IMR-90 (cell line): ENCODE data around the gene SYS1. TPM values are rescaled to one million over a fixed set of nuclear protein-coding genes. Genes with fewer than 3 reads are reported as not detected.

ENCODE experiments used
- ATAC-seq: fragments of 200-7000 bp; cut with Tn5 transposase; 2 replicates; pipeline ENCODE4 v1.9.1; 2020; ENCODE audit warnings: low read depth, mild to moderate bottlenecking, moderate library complexity
- BruUV-seq: library from RNA; stranded (reverse); fragments of 400-500 nt; replicated peaks from 2 replicates; lab custom pipeline; 2021; lab: Mats Ljungman, UMichigan
- CTCF ChIA-PET: fragments of 300-600 bp; formaldehyde crosslinking; extraction: SDS; loops from one replicate; lab custom pipeline; 2021; ENCODE audit warnings: antibody characterized with exemption; lab: Yijun Ruan, JAX
- POLR2A ChIA-PET: fragments of 300-600 bp; sonication (Branson Sonifier 250); formaldehyde crosslinking; loops from one replicate; lab custom pipeline; 2022; ENCODE audit warnings: antibody characterized with exemption; ENCODE audit not compliant: unreplicated experiment; lab: Charles Lee
- DNase-seq: peaks from one replicate; pipeline ENCODE4 v3.0.0; 2013
- H2AFZ ChIP-seq: replicated peaks from 2 replicates; pipeline ENCODE3; 2013; ENCODE audit warnings: low read length, mild to moderate bottlenecking; ENCODE audit not compliant: poor library complexity
- H2AK5ac ChIP-seq: 2 replicates; pipeline ENCODE4 v1.6.1; 2013; ENCODE audit warnings: low read depth, low read length, inconsistent platforms
- H2AK9ac ChIP-seq: replicated peaks from 2 replicates; pipeline ENCODE3; 2013; ENCODE audit warnings: mild to moderate bottlenecking, low read depth, low read length, moderate library complexity; ENCODE audit not compliant: poor library complexity
- H2BK120ac ChIP-seq: 2 replicates; pipeline ENCODE4 v1.6.1; 2013; ENCODE audit warnings: low read depth, low read length, inconsistent platforms
- H2BK15ac ChIP-seq: 3 replicates; pipeline ENCODE4 v1.6.1; 2013; ENCODE audit warnings: low read depth, low read length, inconsistent platforms
- H2BK20ac ChIP-seq: 2 replicates; pipeline ENCODE4 v1.6.1; 2013; ENCODE audit warnings: low read depth, mild to moderate bottlenecking, inconsistent platforms, low read length, moderate library complexity
- H2BK5ac ChIP-seq: 2 replicates; pipeline ENCODE4 v1.6.1; 2013; ENCODE audit warnings: mild to moderate bottlenecking, low read depth, low read length, inconsistent platforms; ENCODE audit not compliant: poor library complexity, severe bottlenecking
- H3K14ac ChIP-seq: replicated peaks from 2 replicates; pipeline ENCODE4 v1.6.1; 2013; ENCODE audit warnings: low read depth, low read length, inconsistent platforms
- H3K18ac ChIP-seq: 2 replicates; pipeline ENCODE4 v1.6.1; 2013; ENCODE audit warnings: low read depth, low read length, control low read depth
- H3K23ac ChIP-seq: 2 replicates; pipeline ENCODE4 v1.6.1; 2013; ENCODE audit warnings: low read depth, low read length, inconsistent platforms
- H3K27ac ChIP-seq: 2 replicates; pipeline ENCODE4 v1.5.1; 2013; ENCODE audit warnings: mild to moderate bottlenecking, control low read depth, low read length; ENCODE audit not compliant: insufficient read depth
- H3K27me3 ChIP-seq: 2 replicates; pipeline ENCODE4 v1.6.1; 2013; ENCODE audit warnings: low read length; ENCODE audit not compliant: control insufficient read depth, insufficient read depth
- H3K36me3 ChIP-seq: 2 replicates; pipeline ENCODE4 v1.6.1; 2013; ENCODE audit warnings: low read length, mixed read lengths; ENCODE audit not compliant: control insufficient read depth, insufficient read depth
- H3K4ac ChIP-seq: 2 replicates; pipeline ENCODE4 v1.6.1; 2013; ENCODE audit warnings: low read depth, low read length, inconsistent platforms
- H3K4me1 ChIP-seq: 2 replicates; pipeline ENCODE4 v1.6.1; 2013; ENCODE audit warnings: low read length, mixed read lengths; ENCODE audit not compliant: control insufficient read depth, insufficient read depth
- H3K4me2 ChIP-seq: 2 replicates; pipeline ENCODE4 v1.6.1; 2013; ENCODE audit warnings: low read depth, mild to moderate bottlenecking, control low read depth, low read length, moderate library complexity
- H3K4me3 ChIP-seq: 2 replicates; pipeline ENCODE4 v1.5.1; 2013; ENCODE audit warnings: low read depth, mild to moderate bottlenecking, control low read depth, low read length, moderate library complexity; ENCODE audit not compliant: insufficient read depth
- H3K56ac ChIP-seq: 2 replicates; pipeline ENCODE4 v1.6.1; 2013; ENCODE audit warnings: low read length, inconsistent platforms; ENCODE audit not compliant: insufficient read depth; ENCODE audit errors: extremely low read depth
- H3K79me1 ChIP-seq, 2 experiments: 2 replicates each; pipeline ENCODE4 v1.6.1; 2013; ENCODE audit warnings: low read length in 2 of 2, inconsistent platforms in 1 of 2, low read depth in 1 of 2
- H3K9ac ChIP-seq: 2 replicates; pipeline ENCODE4 v1.6.1; 2013; ENCODE audit warnings: low read depth, low read length, control low read depth
- H3K9me1 ChIP-seq: 2 replicates; pipeline ENCODE4 v1.6.1; 2013; ENCODE audit warnings: low read length, inconsistent platforms; ENCODE audit not compliant: insufficient read depth
- H3K9me3 ChIP-seq: 2 replicates; pipeline ENCODE4 v1.6.1; 2013; ENCODE audit warnings: low read length; ENCODE audit not compliant: control insufficient read depth, insufficient read depth
- H4K20me1 ChIP-seq: 2 replicates; pipeline ENCODE4 v1.6.1; 2013; ENCODE audit warnings: low read length, inconsistent platforms; ENCODE audit not compliant: insufficient read depth
- H4K5ac ChIP-seq: 2 replicates; pipeline ENCODE4 v1.6.1; 2013; ENCODE audit warnings: mild to moderate bottlenecking, low read depth, low read length, control low read depth
- H4K8ac ChIP-seq, 2 experiments: 2 replicates each; pipeline ENCODE4 v1.6.1; 2013; ENCODE audit warnings: low read depth in 2 of 2, low read length in 2 of 2, control low read depth in 1 of 2, inconsistent platforms in 1 of 2
- H4K91ac ChIP-seq: 2 replicates; pipeline ENCODE4 v1.6.1; 2013; ENCODE audit warnings: low read depth, low read length, inconsistent platforms; ENCODE audit not compliant: insufficient read depth
- BHLHE40 ChIP-seq: fragments of 150-350 bp; IDR thresholded peaks from 2 replicates; pipeline ENCODE4 v1.6.1; 2016; ENCODE audit warnings: mild to moderate bottlenecking, low read depth, low read length
- CEBPB ChIP-seq: IDR thresholded peaks from 2 replicates; pipeline ENCODE4 v1.6.1; 2012; ENCODE audit warnings: low read depth, low read length, improper control_type of control experiment
- CHD1 ChIP-seq: IDR thresholded peaks from 2 replicates; pipeline ENCODE4 v1.6.1; 2012; ENCODE audit warnings: low read depth, low read length, improper control_type of control experiment
- CTCF ChIP-seq: conservative IDR thresholded peaks from 2 replicates; pipeline ENCODE4 v1.5.1; 2012; ENCODE audit warnings: mild to moderate bottlenecking, low read depth, low read length, improper control_type of control experiment
- ELK1 ChIP-seq: fragments of 150-350 bp; IDR thresholded peaks from 2 replicates; pipeline ENCODE4 v1.6.1; 2016; ENCODE audit warnings: low read depth, mild to moderate bottlenecking, low read length, moderate library complexity, borderline replicate concordance
- FOS ChIP-seq: fragments of 150-350 bp; IDR thresholded peaks from 2 replicates; pipeline ENCODE4 v1.6.1; 2016; ENCODE audit warnings: low read depth, low read length
- MAFK ChIP-seq: IDR thresholded peaks from 2 replicates; pipeline ENCODE4 v1.6.1; 2012; ENCODE audit warnings: low read depth, low read length, improper control_type of control experiment
- MAZ ChIP-seq: IDR thresholded peaks from 2 replicates; pipeline ENCODE4 v1.6.1; 2012; ENCODE audit warnings: low read depth, mild to moderate bottlenecking, low read length, improper control_type of control experiment, moderate library complexity, borderline replicate concordance
- MXI1 ChIP-seq: IDR thresholded peaks from 2 replicates; pipeline ENCODE4 v1.6.1; 2012; ENCODE audit warnings: low read depth, mild to moderate bottlenecking, low read length, moderate library complexity, borderline replicate concordance
- NFE2L2 ChIP-seq: fragments of 150-350 bp; IDR thresholded peaks from 2 replicates; pipeline ENCODE4 v1.6.1; 2016; ENCODE audit warnings: low read depth, mild to moderate bottlenecking, low read length
- POLR2A ChIP-seq: IDR thresholded peaks from 2 replicates; pipeline ENCODE4 v1.6.1; 2012; ENCODE audit warnings: mild to moderate bottlenecking, low read depth, low read length
- RAD21 ChIP-seq: IDR thresholded peaks from 2 replicates; pipeline ENCODE4 v1.6.1; 2012; ENCODE audit warnings: low read length, improper control_type of control experiment
- RCOR1 ChIP-seq: IDR thresholded peaks from 2 replicates; pipeline ENCODE4 v1.6.1; 2012; ENCODE audit warnings: mild to moderate bottlenecking, low read length, improper control_type of control experiment; ENCODE audit not compliant: insufficient replicate concordance
- RFX5 ChIP-seq: IDR thresholded peaks from 2 replicates; pipeline ENCODE4 v1.8.0; 2012; ENCODE audit warnings: low read depth, mild to moderate bottlenecking, low read length, moderate library complexity
- SMC3 ChIP-seq: fragments of 150-350 bp; IDR thresholded peaks from 2 replicates; pipeline ENCODE4 v1.6.1; 2016; ENCODE audit warnings: low read depth, mild to moderate bottlenecking, antibody characterized with exemption, low read length, moderate library complexity
- USF2 ChIP-seq: fragments of 150-350 bp; IDR thresholded peaks from 2 replicates; pipeline ENCODE4 v1.6.1; 2017; ENCODE audit warnings: mild to moderate bottlenecking, antibody characterized with exemption, low read length, low read depth
- WGBS, 2 experiments: methylation state at CpG; one replicate each; pipeline versions ENCODE4 v1.1.5 to v1.1.7; 2013; ENCODE audit warnings: missing lambda C conversion rate in 2 of 2; ENCODE audit not compliant: insufficient read length in 1 of 2; ENCODE audit errors: extremely low coverage in 2 of 2; 5-methylcytosine and 5-hydroxymethylcytosine counted together
- dilution Hi-C: fragments of 300-500 bp; cut with HindIII; formaldehyde crosslinking; loops from one replicate; pipeline ENCODE4 v1.14.3; 2018; ENCODE audit warnings: low sequenced_read_pairs; ENCODE audit not compliant: unreplicated experiment
- in situ Hi-C: fragments of 300-500 bp; cut with MboI; formaldehyde crosslinking; loops from 3 replicates; pipeline ENCODE4 v1.14.3; 2019; ENCODE audit warnings: low sequenced_read_pairs, inconsistent platforms, mixed read lengths
- intact Hi-C: fragments of 100-400 bp; cut with micrococcal nuclease; formaldehyde crosslinking; loops from 2 replicates; pipeline ENCODE4 v1.10.0; 2022
- polyA plus RNA-seq, 3 experiments: library from polyadenylated mRNA; depleted of rRNA; stranded (reverse); fragments of >200 nt; gene quantifications; 2 replicates each; pipeline ENCODE4 v1.2.3, GENCODE V29; 2012; ENCODE audit warnings: low replicate concordance in 1 of 3
- total RNA-seq: library from RNA; depleted of rRNA; stranded (reverse); fragments of >200 nt; gene quantifications from 2 replicates; pipeline ENCODE4 v1.2.3, GENCODE V29; 2012

Gene SYS1
- total and polyA plus RNA-seq, 2 of the 4 experiments (the other 2 are of a cell fraction) = 12.9 to 24.6 TPM

- in situ Hi-C loops = no loop called here
- H3K56ac ChIP-seq = no peak overlapping the region
- H3K79me1 ChIP-seq = no peaks in the 10 kb centered on the region
- H4K8ac ChIP-seq = no peak overlapping the region
- no peak overlapping the region for H3K4ac ChIP-seq
- dilution Hi-C loops = no loop called here
- no peaks in the 10 kb centered on the region for H4K20me1 ChIP-seq
- no peak overlapping the region for H2AFZ ChIP-seq
- H3K4me1 ChIP-seq = no peaks in the 10 kb centered on the region
- no peaks in the 10 kb centered on the region for H3K9me3 ChIP-seq
- H3K4me3 ChIP-seq = no peak overlapping the region
- H2BK15ac ChIP-seq = no peak overlapping the region
- H3K27me3 ChIP-seq = no peaks in the 10 kb centered on the region
- H3K14ac ChIP-seq = no peak overlapping the region
- H3K9ac ChIP-seq = no peak overlapping the region
- no peak overlapping the region for H3K4me2 ChIP-seq
- TF ChIP-seq SMC3 (no peak), FOS (no peak), USF2 (no peak), RCOR1 (no peak), ELK1 (no peak), MXI1 (no peak), BHLHE40 (no peak), CEBPB (no peak), MAFK (no peak), MAZ (no peak), NFE2L2 (no peak), CHD1 (no peak), RAD21 (no peak), RFX5 (no peak), POLR2A (no peak), CTCF (no peak)
- H3K9me1 ChIP-seq = no peaks in the 10 kb centered on the region
- no peak overlapping the region for H2AK5ac ChIP-seq
- no peak overlapping the region for H2BK5ac ChIP-seq
- POLR2A ChIA-PET = no interaction called here
- H3K27ac ChIP-seq = no peak overlapping the region
- H3K36me3 ChIP-seq = no peaks in the 10 kb centered on the region
- intact Hi-C loops = no loop called here
- no peak overlapping the region for H3K23ac ChIP-seq
- CTCF ChIA-PET = interaction anchor here (0.6 to 1.2 kb wide), 3 partner anchors 18 to 789 kb away, joined by 3 to 6 read pairs (median 3); no protein-coding TSS in a partner anchor
- DNase-seq (no peak), ATAC-seq (no peak)
- H2BK20ac ChIP-seq = no peak overlapping the region
- no peak overlapping the region for H2BK120ac ChIP-seq
- BruUV-seq = no TSS peak
- WGBS, 2 experiments = no CpG with 5 or more reads among the region's 2 CpGs
- no peak overlapping the region for H3K18ac ChIP-seq
- no peak overlapping the region for H4K5ac ChIP-seq
- H4K91ac ChIP-seq = no peak overlapping the region
- H2AK9ac ChIP-seq = no peak overlapping the region
These were observed 28.6 kb downstream of the SYS1 start for GRCh38 chr20:45391559-45391958.
